Lung (tissue), 12 donors: ENCODE measurements around the gene CTCF. TPM values are rescaled to one million over a fixed set of nuclear protein-coding genes. Genes with fewer than 3 reads are reported as not detected.

ENCODE experiments used
- ATAC-seq: fragments of 200-7000 bp; cut with Tn5 transposase; one replicate; pipeline ENCODE4 v1.9.1; 2020; ENCODE audit warnings: moderate number of reproducible peaks; ENCODE audit not compliant: insufficient read depth, low FRiP score
- DNase-seq, 3 donors: peaks; one replicate each; pipeline ENCODE4 v3.0.0-alpha.2; 2013 to 2017
- H3K27ac ChIP-seq, 2 donors: one replicate each; pipeline ENCODE4 v1.5.1; 2013; ENCODE audit warnings: mild to moderate bottlenecking in 2 of 2, moderate library complexity in 2 of 2, control low read depth in 1 of 2, inconsistent platforms in 1 of 2, low read depth in 1 of 2, low read length in 1 of 2
- H3K27me3 ChIP-seq, 3 donors: one replicate each; pipeline ENCODE4 v1.5.1; 2013; ENCODE audit warnings: low read length in 2 of 3; ENCODE audit not compliant: control insufficient read depth in 3 of 3, insufficient read depth in 3 of 3
- H3K36me3 ChIP-seq, 4 donors: one replicate each; pipeline ENCODE4 v1.5.1; 2013; ENCODE audit warnings: low read length in 4 of 4, mild to moderate bottlenecking in 1 of 4, moderate library complexity in 1 of 4; ENCODE audit not compliant: control insufficient read depth in 4 of 4, insufficient read depth in 4 of 4
- H3K4me1 ChIP-seq, 5 donors: one replicate each; pipeline ENCODE4 v1.5.1; 2013; ENCODE audit warnings: low read length in 5 of 5, mild to moderate bottlenecking in 2 of 5, moderate library complexity in 1 of 5; ENCODE audit not compliant: control insufficient read depth in 5 of 5, insufficient read depth in 5 of 5
- H3K4me3 ChIP-seq: one replicate; pipeline ENCODE4 v1.5.1; 2013; ENCODE audit warnings: mild to moderate bottlenecking, control low read depth, moderate library complexity
- H3K9ac ChIP-seq, 2 donors: one replicate each; pipeline ENCODE4 v1.5.1; 2013; ENCODE audit warnings: low read length in 2 of 2, control low read depth in 1 of 2; ENCODE audit not compliant: insufficient read depth in 1 of 2
- H3K9me3 ChIP-seq, 4 donors: one replicate each; pipeline ENCODE4 v1.5.1; 2013; ENCODE audit warnings: low read length in 3 of 4, mild to moderate bottlenecking in 1 of 4, moderate library complexity in 1 of 4; ENCODE audit not compliant: control insufficient read depth in 4 of 4, insufficient read depth in 3 of 4
- WGBS, 2 donors: extraction: QIAGEN DNeasy Blood & Tissue Kit; methylation state at CpG; one replicate each; pipeline ENCODE4 v1.1.7; 2013; 5-methylcytosine and 5-hydroxymethylcytosine counted together
- polyA plus RNA-seq, 2 donors: library from polyadenylated mRNA; stranded (reverse); fragments of 200-250 nt; gene quantifications; one replicate each; pipeline ENCODE4 v1.2.1, GENCODE V29; 2013
- total RNA-seq, 2 donors: library from RNA; depleted of rRNA in 1 of 2; stranded (reverse); fragments of >200 nt in 1 of 2; gene quantifications; one replicate each; pipeline ENCODE4 v1.2.1, GENCODE V29; 2014 to 2021
- TF ChIP-seq, protein P1 (sequence below): IDR thresholded peaks from 2 replicates; pipeline ENCODE4 v1.5.1; 2012; ENCODE audit warnings: mild to moderate bottlenecking; ENCODE audit errors: control extremely low read depth, extremely low read depth
- donor health status: control.
- donor health status: control.
- donor health status: Bipolar disorder and iron deficiency.
- donor health status: healthy.
- donor health status: DM: yes; HTN: yes; CAD: no.

The CTCF gene
- total and polyA plus RNA-seq, 4 donors = 16.7 to 54.2 (median 23.3) TPM

DNA sequence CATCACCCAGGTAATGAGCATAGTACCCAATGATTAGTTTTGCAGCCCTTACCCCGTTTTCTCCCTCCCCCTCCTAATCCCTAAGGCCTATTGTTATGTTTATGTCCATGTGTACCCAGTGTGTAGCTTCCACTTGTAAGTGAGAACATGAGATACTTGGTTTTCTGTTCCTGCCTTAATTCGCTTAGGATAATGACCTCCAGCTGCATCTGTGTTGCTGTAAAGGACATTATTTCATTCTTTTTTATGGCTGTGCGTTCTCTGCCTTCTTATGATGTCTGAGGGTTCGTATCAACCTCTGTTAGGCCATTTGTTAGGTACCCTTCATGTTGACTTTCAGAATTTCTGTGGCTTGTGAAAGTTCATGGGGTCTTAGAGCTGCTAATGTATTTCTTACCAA, 31.0 kb downstream of the CTCF start:
- Histone ChIP-seq H3K4me1 (peaks cover 0 to 10% (median 6%) of the 10 kb centered on the region in 5 donors), H3K27me3 (no peaks in the 10 kb centered on the region), H3K9me3 (no peaks in the 10 kb centered on the region), H3K27ac (no peak overlapping the region), H3K4me3 (no peak overlapping the region), H3K9ac (no peak overlapping the region), H3K36me3 (peaks cover 0 to 8% (median 2%) of the 10 kb centered on the region in 4 donors)
- 90 to 94% methylated on average over 4 of the region's 4 CpGs for WGBS, 2 donors
- ATAC-seq (no peak), DNase-seq (no peak)
- TF ChIP-seq, protein P1, sequence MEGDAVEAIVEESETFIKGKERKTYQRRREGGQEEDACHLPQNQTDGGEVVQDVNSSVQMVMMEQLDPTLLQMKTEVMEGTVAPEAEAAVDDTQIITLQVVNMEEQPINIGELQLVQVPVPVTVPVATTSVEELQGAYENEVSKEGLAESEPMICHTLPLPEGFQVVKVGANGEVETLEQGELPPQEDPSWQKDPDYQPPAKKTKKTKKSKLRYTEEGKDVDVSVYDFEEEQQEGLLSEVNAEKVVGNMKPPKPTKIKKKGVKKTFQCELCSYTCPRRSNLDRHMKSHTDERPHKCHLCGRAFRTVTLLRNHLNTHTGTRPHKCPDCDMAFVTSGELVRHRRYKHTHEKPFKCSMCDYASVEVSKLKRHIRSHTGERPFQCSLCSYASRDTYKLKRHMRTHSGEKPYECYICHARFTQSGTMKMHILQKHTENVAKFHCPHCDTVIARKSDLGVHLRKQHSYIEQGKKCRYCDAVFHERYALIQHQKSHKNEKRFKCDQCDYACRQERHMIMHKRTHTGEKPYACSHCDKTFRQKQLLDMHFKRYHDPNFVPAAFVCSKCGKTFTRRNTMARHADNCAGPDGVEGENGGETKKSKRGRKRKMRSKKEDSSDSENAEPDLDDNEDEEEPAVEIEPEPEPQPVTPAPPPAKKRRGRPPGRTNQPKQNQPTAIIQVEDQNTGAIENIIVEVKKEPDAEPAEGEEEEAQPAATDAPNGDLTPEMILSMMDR = no peak

DNA sequence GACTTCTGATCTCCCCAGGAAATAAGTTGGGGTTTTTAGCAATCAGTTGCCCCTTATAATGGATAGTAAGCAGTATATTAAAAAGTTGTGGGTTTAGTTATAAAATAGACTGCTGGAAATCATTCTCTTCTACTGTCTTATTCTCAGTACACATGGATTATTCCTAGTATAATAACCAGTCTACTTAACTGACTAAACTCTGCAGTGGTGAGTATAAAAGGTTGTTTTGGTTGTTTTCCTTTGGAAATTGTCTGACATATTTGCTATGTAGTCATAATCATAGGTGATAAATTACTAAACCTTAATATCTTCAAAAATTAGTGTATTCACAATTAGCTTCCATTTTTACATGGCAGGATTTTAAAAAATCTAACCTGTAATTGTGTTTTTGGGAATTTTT, 31.4 kb downstream of the CTCF start:
- Histone ChIP-seq H3K9me3 (no peaks in the 10 kb centered on the region), H3K4me1 (peaks cover 0 to 13% (median 9%) of the 10 kb centered on the region in 5 donors), H3K27ac (no peak overlapping the region), H3K4me3 (no peak overlapping the region), H3K36me3 (peaks cover 0 to 8% (median 2%) of the 10 kb centered on the region in 4 donors), H3K9ac (no peak overlapping the region), H3K27me3 (no peaks in the 10 kb centered on the region)
- TF ChIP-seq, protein P1 = no peak
- ATAC-seq (no peak), DNase-seq (no peak)

DNA sequence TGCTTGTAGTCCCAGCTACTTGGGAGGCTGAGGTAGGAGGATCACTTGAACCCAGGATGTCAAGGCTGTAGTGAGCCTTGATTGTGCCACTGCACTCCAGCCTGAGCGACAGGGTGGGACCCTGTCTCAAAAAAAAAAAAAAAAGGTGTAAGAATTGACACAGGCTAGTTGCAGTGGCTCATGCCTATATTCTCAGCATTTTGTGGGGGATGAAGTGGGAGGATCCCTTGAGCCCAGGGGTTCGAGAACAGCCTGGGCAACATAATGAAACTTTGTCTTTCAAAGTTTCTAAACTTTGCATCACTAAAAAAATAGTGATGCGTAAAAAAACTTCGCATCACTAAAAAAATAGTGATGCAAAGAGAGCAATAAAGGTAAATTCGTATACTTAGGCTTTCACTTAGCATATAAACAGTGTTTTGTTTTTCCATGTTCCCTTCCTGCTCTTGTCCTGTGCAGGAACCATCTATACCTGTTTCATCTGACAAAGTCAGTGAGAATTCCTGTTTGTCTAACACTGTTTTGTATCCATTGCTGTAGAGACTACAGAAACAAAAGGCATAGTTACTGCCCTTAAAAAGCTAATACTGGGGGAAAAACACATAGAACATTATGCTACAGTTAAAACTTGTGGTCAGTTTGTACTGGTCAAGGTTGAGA, 32.1 kb downstream of the CTCF start:
- 86 to 92% methylated on average over 5 of the region's 5 CpGs for WGBS, 2 donors
- DNase-seq (no peak), ATAC-seq (no peak)
- H3K27ac ChIP-seq = no peak overlapping the region
- no peak overlapping the region for H3K9ac ChIP-seq
- H3K36me3 ChIP-seq = peaks cover 0 to 8% (median 2%) of the 10 kb centered on the region in 4 donors
- no peak overlapping the region for H3K4me3 ChIP-seq
- peaks cover 0 to 15% (median 10%) of the 10 kb centered on the region in 5 donors for H3K4me1 ChIP-seq
- TF ChIP-seq, protein P1 = no peak
- no peaks in the 10 kb centered on the region for H3K9me3 ChIP-seq
- H3K27me3 ChIP-seq = no peaks in the 10 kb centered on the region

DNA sequence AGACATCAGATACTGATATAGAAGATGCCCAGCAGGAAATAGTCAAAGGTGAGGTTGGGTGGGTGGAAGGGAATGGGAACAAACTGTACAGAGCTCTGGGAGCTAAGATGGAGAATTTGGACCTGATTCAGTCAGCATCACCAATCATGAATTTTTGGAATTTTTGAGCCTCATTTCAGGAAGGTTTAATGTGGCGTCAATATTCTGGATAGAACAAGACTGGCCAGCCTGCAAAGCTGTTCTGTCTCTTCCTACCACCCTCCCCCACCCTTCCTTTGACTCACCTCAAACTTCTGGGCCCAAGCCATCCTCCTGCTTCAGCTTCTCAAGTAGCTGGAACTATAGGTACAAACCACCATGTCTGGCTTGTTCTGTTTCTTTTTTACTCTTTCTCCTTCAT, 32.6 kb downstream of the CTCF start:
- Histone ChIP-seq H3K4me1 (peaks cover 0 to 15% (median 10%) of the 10 kb centered on the region in 5 donors), H3K9ac (no peak overlapping the region), H3K9me3 (no peaks in the 10 kb centered on the region), H3K36me3 (peaks cover 0 to 4% (median 2%) of the 10 kb centered on the region in 4 donors), H3K27ac (no peak overlapping the region), H3K4me3 (no peak overlapping the region), H3K27me3 (no peaks in the 10 kb centered on the region)
- WGBS, 2 donors = 52 to 80% methylated on average over 1 of the region's 1 CpG
- ATAC-seq = no peak
- TF ChIP-seq, protein P1 = no peak
- peak in 2 of 3 donors; percentile 12 to 23 for DNase-seq
